ENCODE results near the gene NUP210L.

The NUP210L gene

DNA sequence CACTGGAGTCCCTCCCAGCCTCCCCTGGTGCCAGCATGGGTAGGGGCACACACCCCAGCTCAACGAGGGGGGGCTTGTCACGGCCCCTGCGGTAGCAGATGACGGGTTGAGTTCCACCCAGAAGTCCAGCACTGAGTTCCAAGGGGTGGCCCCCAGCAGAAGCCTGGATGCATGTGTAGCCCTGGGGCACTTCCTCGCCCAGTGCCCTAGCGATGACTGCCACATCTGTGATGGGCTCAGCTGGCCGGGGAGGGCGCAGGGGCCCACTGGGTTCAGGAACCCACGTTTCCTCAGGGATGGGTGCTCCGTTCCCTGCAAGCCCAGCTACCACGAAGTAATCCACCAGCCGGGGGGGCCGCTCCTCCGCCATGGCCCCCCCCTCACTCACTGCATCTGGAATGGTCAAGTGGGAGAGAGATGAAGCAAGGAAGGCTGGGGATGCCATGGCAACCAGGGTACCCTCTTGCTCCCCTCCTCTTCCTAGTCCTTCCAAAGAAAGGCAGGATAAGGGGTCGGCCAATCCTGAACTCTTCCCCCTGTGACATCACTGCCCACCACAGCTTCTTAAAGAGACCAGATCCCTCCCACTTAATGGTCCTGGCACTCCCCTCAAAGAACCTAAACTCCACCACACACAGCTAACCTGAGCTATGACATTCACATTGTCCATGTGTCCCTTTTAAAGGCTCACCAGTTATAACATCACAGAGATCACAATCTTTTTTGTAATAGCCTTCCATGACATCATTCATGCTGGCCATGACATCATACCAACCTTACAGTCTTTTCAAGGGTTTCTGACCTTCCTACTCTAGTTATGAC, 210.7 kb downstream of the NUP210L start:
- no peak for DNase-seq (ENCODE audit: low spot score)

- no peak for DNase-seq (ENCODE audit: low spot score)
Observed at GRCh38 chr1:153942766-153943549, 211.9 kb downstream of the NUP210L start.
